Heart right ventricle (tissue), 16 donors: ENCODE results near the gene JMJD4. TPM values are rescaled to one million over a fixed set of nuclear protein-coding genes. Genes with fewer than 3 reads are reported as not detected.

Source experiments
- ATAC-seq, 8 donors: fragments of 200-7000 bp; cut with Tn5 transposase; one replicate each; pipeline ENCODE4 v1.9.1; 2020; ENCODE audit warnings: mild to moderate bottlenecking in 8 of 8, moderate library complexity in 8 of 8, moderate number of reproducible peaks in 1 of 8
- DNase-seq, 2 donors: peaks; one replicate each; pipeline ENCODE4 v3.0.0-alpha.2; 2020
- H3K27ac ChIP-seq, 10 donors: fragments of 200-600 bp; sonication (generic) in 2 of 10; one replicate each; pipeline versions ENCODE4 v1.5.0 to v1.8.0; 2020 to 2022; ENCODE audit warnings: mild to moderate bottlenecking in 3 of 10
- H3K27me3 ChIP-seq, 7 donors: fragments of 200-600 bp; one replicate each; pipeline ENCODE4 v1.8.0; 2021 to 2022; ENCODE audit warnings: mild to moderate bottlenecking in 2 of 7
- H3K36me3 ChIP-seq, 9 donors: fragments of 200-600 bp; sonication (generic) in 1 of 9; one replicate each; pipeline versions ENCODE4 v1.5.0 to v1.8.0; 2020 to 2022; ENCODE audit warnings: mild to moderate bottlenecking in 2 of 9
- H3K4me1 ChIP-seq, 9 donors: fragments of 200-600 bp; sonication (generic) in 1 of 9; one replicate each; pipeline versions ENCODE4 v1.5.0 to v1.8.0; 2020 to 2022; ENCODE audit warnings: mild to moderate bottlenecking in 4 of 9
- H3K4me3 ChIP-seq, 10 donors: fragments of 200-600 bp; sonication (generic) in 2 of 10; one replicate each; pipeline versions ENCODE4 v1.5.0 to v1.8.0; 2020 to 2022; ENCODE audit warnings: mild to moderate bottlenecking in 7 of 10, moderate library complexity in 2 of 10
- H3K9me3 ChIP-seq, 11 donors: fragments of 200-600 bp in 10 of 11; sonication (generic) in 2 of 11; one replicate each; pipeline versions ENCODE4 v1.5.0 to v1.8.0; 2013 to 2022; ENCODE audit warnings: mild to moderate bottlenecking in 2 of 11, control low read depth in 1 of 11, moderate library complexity in 1 of 11
- CTCF ChIP-seq, 9 donors: fragments of 200-600 bp; sonication (generic) in 2 of 9; IDR thresholded peaks; one replicate each; pipeline versions ENCODE4 v1.5.0 to v1.8.0; 2021 to 2022; ENCODE audit warnings: antibody characterized with exemption in 9 of 9, mild to moderate bottlenecking in 5 of 9, moderate library complexity in 1 of 9
- WGBS, 2 donors: extraction: QIAGEN DNeasy Blood & Tissue Kit; methylation state at CpG; one replicate each; pipeline ENCODE4 v1.1.7; 2013; ENCODE audit warnings: inconsistent platforms in 1 of 2; 5-methylcytosine and 5-hydroxymethylcytosine counted together
- intact Hi-C, 10 donors: fragments of 100-400 bp; cut with DNase I; formaldehyde crosslinking; loops; one replicate each; pipeline versions ENCODE4 v1.11.1 to v1.14.2; 2022
- polyA plus RNA-seq, 2 donors: library from polyadenylated mRNA; stranded (reverse); fragments of 200-250 nt; gene quantifications; one replicate each; pipeline ENCODE4 v1.2.3, GENCODE V29; 2013
- total RNA-seq, 10 donors: library from RNA; stranded (reverse); fragmentation: NEBNext Ultra II Directional in 3 of 10; extraction: Animal tissue kit (Norgen Biotek cat#: 25700) in 3 of 10; gene quantifications; one replicate each; pipeline versions ENCODE4 v1.2.1 to v1.2.4, GENCODE V29; 2021 to 2023
- donor health status: Arrhythmogenic right ventricular cardiomyopathy.
- donor health status: ischemic (EF 13 %, LVEDD 7.1; RV severe dilation, severe dysfunction).
- donor health status: healthy with polysubstance abuse.
- donor health status: DM: no; HTN: yes; CAD: no.
- donor health status: DM: no; HTN: no; CAD: no.
- donor health status: ischemic (EF 25% LVEDD 6.9; RV normal size, moderate dysfunction).
- donor health status: ischemic (EF 25% LVEDD 5.7; RV mildly dilated, moderate dysfunction).
- donor health status: healthy.
- donor health status: DM: yes; HTN: yes; CAD: no.
- donor health status: Ischemic cardiomyopathy.
- donor health status: ischemic (EF 35%, LVEDD 5.7; RV mildly dilated, moderate dysfunction).
- donor health status: nonischemic (EF 11% LVEDD 7.7; RV severe dilation, severe dysfunction).
- donor health status: DM: yes; HTN: yes; CAD: no.
- donor health status: PGD.
- donor health status: ischemic (EF 29% LVEDD 5.4; RV normal size, mild dysfunction).
- donor health status: nonischemic (EF 23%, LVEDD 6.1; RV moderate dilation, normal function).

Gene JMJD4
- total and polyA plus RNA-seq, 12 donors, result 7.6 to 13.4 (median 10.6) TPM

GRCh38 chr1:227780101-227781044 lies 45.3 kb upstream of the JMJD4 start:
- Histone ChIP-seq H3K27me3 (no peaks in the 10 kb centered on the region), H3K4me3 (no peak overlapping the region), H3K4me1 (peaks cover 0 to 11% (median 3%) of the 10 kb centered on the region in 9 donors), H3K36me3 (peaks cover 0 to 46% (median 0%) of the 10 kb centered on the region in 9 donors), H3K9me3 (no peaks in the 10 kb centered on the region), H3K27ac (no peak overlapping the region)
- DNase-seq (peak in 1 of 2 donors; percentile 16), ATAC-seq (peak in 7 of 8 donors; percentile 23 to 73 (median 55))
- no peak for TF ChIP-seq CTCF (IDR thresholded peaks at IDR 0.05)
- intact Hi-C loops, result loop anchor here in 1 of 10 donors (10.0 kb wide), 1 partner anchor 104 kb away; no protein-coding TSS in a partner anchor
- WGBS, 2 donors, result 87 to 90% methylated on average over 23 of the region's 23 CpGs

- ATAC-seq, result no peak
- no peak for TF ChIP-seq CTCF (IDR thresholded peaks at IDR 0.05)
- intact Hi-C loops, result loop anchor here in 1 of 10 donors (5.0 to 10.0 kb wide), 2 partner anchors 105 to 168 kb away; partner anchors contain the start of gene WNT9A
- H3K9me3 ChIP-seq, result no peaks in the 10 kb centered on the region
- no peak overlapping the region for H3K27ac ChIP-seq
- peak in 1 of 2 donors; percentile 1 for DNase-seq
- H3K4me3 ChIP-seq, result no peak overlapping the region
- 90 to 92% methylated on average over 7 of the region's 7 CpGs for WGBS, 2 donors
- peaks cover 0 to 11% (median 8%) of the 10 kb centered on the region in 9 donors for H3K4me1 ChIP-seq
- peaks cover 0 to 48% (median 0%) of the 10 kb centered on the region in 9 donors for H3K36me3 ChIP-seq
- H3K27me3 ChIP-seq, result no peaks in the 10 kb centered on the region
These were observed 44.6 kb upstream of the JMJD4 start for GRCh38 chr1:227779685-227780084.

- Histone ChIP-seq H3K4me3 (no peak overlapping the region), H3K27ac (no peak overlapping the region), H3K36me3 (peaks cover 0 to 48% (median 0%) of the 10 kb centered on the region in 9 donors), H3K27me3 (no peaks in the 10 kb centered on the region), H3K9me3 (no peaks in the 10 kb centered on the region), H3K4me1 (peaks cover 0 to 15% (median 8%) of the 10 kb centered on the region in 9 donors)
- intact Hi-C loops, result loop anchor here in 1 of 10 donors (5.0 kb wide), 1 partner anchor 168 kb away; the partner anchor contains the start of gene WNT9A
- no peak for TF ChIP-seq CTCF (IDR thresholded peaks at IDR 0.05)
- WGBS, 2 donors, result 96% methylated on average over 10 of the region's 10 CpGs
- ATAC-seq (no peak), DNase-seq (no peak)
These were observed 43.9 kb upstream of the JMJD4 start for GRCh38 chr1:227779021-227779441.

GRCh38 chr1:227778401-227778947 lies 43.4 kb upstream of the JMJD4 start:
- peak in 1 of 8 donors; percentile 33 for ATAC-seq
- no peak for TF ChIP-seq CTCF (IDR thresholded peaks at IDR 0.05)
- H3K27me3 ChIP-seq, result no peaks in the 10 kb centered on the region
- peaks cover 0 to 15% (median 8%) of the 10 kb centered on the region in 9 donors for H3K4me1 ChIP-seq
- H3K4me3 ChIP-seq, result no peak overlapping the region
- H3K9me3 ChIP-seq, result no peaks in the 10 kb centered on the region
- no peak for DNase-seq
- H3K27ac ChIP-seq, result no peak overlapping the region
- 85 to 92% methylated on average over 8 of the region's 8 CpGs for WGBS, 2 donors
- intact Hi-C loops, result loop anchor here in 1 of 10 donors (5.0 kb wide), 1 partner anchor 169 kb away; the partner anchor contains the start of gene WNT9A
- H3K36me3 ChIP-seq, result peaks cover 0 to 48% (median 0%) of the 10 kb centered on the region in 9 donors
